A549 (cell line): Measurements from ENCODE around the gene PPM1M. TPM values are rescaled to one million over a fixed set of nuclear protein-coding genes. Genes with fewer than 3 reads are reported as not detected.

Source experiments
- ATAC-seq, 2 experiments: fragments of 200-7000 bp in 1 of 2; fragments of >200 bp in 1 of 2; cut with Nextera tagmentation in 1 of 2; cut with Tn5 transposase in 1 of 2; 3 replicates each; pipeline versions ENCODE4 v1.8.0 to v1.9.1; 2018 to 2020; ENCODE audit warnings: mild to moderate bottlenecking in 1 of 2, moderate library complexity in 1 of 2
- CTCF ChIA-PET: fragments of 300-600 bp; sonication (Branson Sonifier 250); formaldehyde crosslinking; extraction: SDS; loops from one replicate; lab custom pipeline; 2021; ENCODE audit warnings: antibody characterized with exemption, inconsistent platforms; lab: Yijun Ruan, JAX
- POLR2A ChIA-PET: fragments of 350-600 bp; formaldehyde crosslinking; extraction: SDS; loops from one replicate; lab custom pipeline; 2021; ENCODE audit warnings: antibody characterized with exemption, inconsistent platforms; lab: Yijun Ruan, JAX
- DNase-seq, 2 experiments: peaks; one replicate each; pipeline versions ENCODE4 v3.0.0 to v3.0.0-alpha.2; 2011 to 2016; ENCODE audit warnings: low read depth in 1 of 2, low spot score in 1 of 2
- FAIRE-seq: peaks from 2 replicates; lab custom pipeline; 2011; peaks lifted over from hg19 to GRCh38; lab: Jason Lieb, UNC
- H3K27ac ChIP-seq, 2 experiments: fragments of >200 bp; sonication (Bioruptor Twin); formaldehyde crosslinking; 3 replicates each; pipeline ENCODE4 v1.5.1; 2016 to 2017
- H3K4me1 ChIP-seq: fragments of >200 bp; sonication (Bioruptor Twin); formaldehyde crosslinking; 3 replicates; pipeline ENCODE4 v1.6.1; 2016
- H3K4me2 ChIP-seq: fragments of >200 bp; sonication (Bioruptor Twin); formaldehyde crosslinking; 3 replicates; pipeline ENCODE4 v1.6.1; 2016
- H3K4me3 ChIP-seq: fragments of >200 bp; sonication (Bioruptor Twin); formaldehyde crosslinking; 3 replicates; pipeline ENCODE4 v1.5.1; 2016
- H3K9me3 ChIP-seq: fragments of >200 bp; sonication (Bioruptor Twin); formaldehyde crosslinking; 3 replicates; pipeline ENCODE4 v1.6.1; 2016
- CEBPB ChIP-seq, 2 experiments: fragments of >200 bp in 1 of 2; sonication (Bioruptor Twin) in 1 of 2; formaldehyde crosslinking in 1 of 2; IDR thresholded peaks; 2 replicates each; pipeline ENCODE4 v1.6.1; 2012 to 2016
- CHD2 ChIP-seq: fragments of 150-350 bp; IDR thresholded peaks from 2 replicates; pipeline ENCODE4 v1.6.1; 2014; ENCODE audit warnings: low read length; ENCODE audit not compliant: partially characterized antibody
- CTCF ChIP-seq: fragments of >200 bp; sonication (Bioruptor Twin); formaldehyde crosslinking; IDR thresholded peaks from 3 replicates; pipeline ENCODE4 v1.5.1; 2016
- E2F6 ChIP-seq: IDR thresholded peaks from 2 replicates; pipeline ENCODE4 v1.6.1; 2012; ENCODE audit warnings: low read depth, borderline replicate concordance
- EHF ChIP-seq: fragments of 250-450 bp; sonication (Bioruptor Pico); IDR thresholded peaks from 2 replicates; pipeline ENCODE4 v1.5.0; 2020; ENCODE audit warnings: mild to moderate bottlenecking
- ELK1 ChIP-seq: fragments of 150-350 bp; IDR thresholded peaks from 2 replicates; pipeline ENCODE4 v1.6.1; 2014; ENCODE audit warnings: low read depth, mild to moderate bottlenecking, low read length
- EP300 ChIP-seq, 2 experiments: fragments of >200 bp; sonication (Bioruptor Twin); formaldehyde crosslinking; IDR thresholded peaks; 2 replicates in 1 of 2; 3 replicates in 1 of 2; pipeline ENCODE4 v1.6.1; 2016 to 2017
- ESRRA ChIP-seq: fragments of 150-350 bp; IDR thresholded peaks from 2 replicates; pipeline ENCODE4 v1.6.1; 2014; ENCODE audit warnings: mild to moderate bottlenecking, low read length, borderline replicate concordance
- FOSB ChIP-seq: fragments of 250-450 bp; sonication (Bioruptor Pico); IDR thresholded peaks from 2 replicates; pipeline ENCODE4 v1.5.0; 2020; ENCODE audit warnings: mild to moderate bottlenecking, moderate library complexity
- FOXS1 ChIP-seq: fragments of 250-450 bp; sonication (Bioruptor Pico); IDR thresholded peaks from 2 replicates; pipeline ENCODE4 v1.5.0; 2020; ENCODE audit warnings: mild to moderate bottlenecking, moderate library complexity
- GATA3 ChIP-seq: IDR thresholded peaks from 2 replicates; pipeline ENCODE4 v1.6.1; 2012; ENCODE audit warnings: borderline replicate concordance
- HOXB13 ChIP-seq: fragments of 250-450 bp; sonication (Bioruptor Pico); IDR thresholded peaks from 2 replicates; pipeline ENCODE4 v1.5.0; 2020; ENCODE audit warnings: low read depth, mild to moderate bottlenecking, moderate library complexity
- HOXB5 ChIP-seq: fragments of 250-450 bp; sonication (Bioruptor Pico); IDR thresholded peaks from 2 replicates; pipeline ENCODE4 v1.5.0; 2020; ENCODE audit warnings: mild to moderate bottlenecking, moderate library complexity
- JUN ChIP-seq, 2 experiments: fragments of >200 bp; sonication (Bioruptor Twin); formaldehyde crosslinking; IDR thresholded peaks; 2 replicates in 1 of 2; 3 replicates in 1 of 2; pipeline ENCODE4 v1.6.1; 2016 to 2017
- KDM1A ChIP-seq: fragments of 200-600 bp; sonication (generic); IDR thresholded peaks from 2 replicates; pipeline ENCODE4 v1.6.1; 2016; ENCODE audit warnings: low read depth, mild to moderate bottlenecking
- KDM5A ChIP-seq: fragments of 200-600 bp; sonication (generic); IDR thresholded peaks from 2 replicates; pipeline ENCODE4 v1.6.1; 2016; ENCODE audit warnings: antibody characterized with exemption, mild to moderate bottlenecking
- NR3C1 ChIP-seq: fragments of >200 bp; sonication (Bioruptor Twin); formaldehyde crosslinking; IDR thresholded peaks from 3 replicates; pipeline ENCODE4 v1.6.1; 2017
- PBX3 ChIP-seq: IDR thresholded peaks from 2 replicates; pipeline ENCODE4 v1.6.1; 2012
- PHF8 ChIP-seq: fragments of 200-600 bp; sonication (generic); IDR thresholded peaks from 2 replicates; pipeline ENCODE4 v1.6.1; 2016; ENCODE audit warnings: low read depth, mild to moderate bottlenecking, antibody characterized with exemption, moderate library complexity, borderline replicate concordance
- RAD21 ChIP-seq, 2 experiments: fragments of >200 bp in 1 of 2; sonication (Bioruptor Twin) in 1 of 2; formaldehyde crosslinking in 1 of 2; IDR thresholded peaks in 1 of 2; conservative IDR thresholded peaks in 1 of 2; 2 replicates in 1 of 2; 3 replicates in 1 of 2; pipeline ENCODE4 v1.6.1; 2012 to 2018; ENCODE audit warnings: inconsistent platforms in 1 of 2
- RCOR1 ChIP-seq: fragments of 150-350 bp; IDR thresholded peaks from 2 replicates; pipeline ENCODE4 v1.6.1; 2014; ENCODE audit warnings: antibody characterized with exemption, low read length, low read depth
- SMC3 ChIP-seq: fragments of >200 bp; sonication (Bioruptor Twin); formaldehyde crosslinking; IDR thresholded peaks from 3 replicates; pipeline ENCODE4 v1.6.1; 2018; ENCODE audit warnings: inconsistent platforms
- TFCP2L1 ChIP-seq: fragments of 250-450 bp; sonication (Bioruptor Pico); IDR thresholded peaks from 2 replicates; pipeline ENCODE4 v1.5.0; 2021; ENCODE audit warnings: mild to moderate bottlenecking
- TP53 ChIP-seq: fragments of 250-450 bp; sonication (Bioruptor Pico); IDR thresholded peaks from 2 replicates; pipeline ENCODE4 v1.5.0; 2021; ENCODE audit warnings: mild to moderate bottlenecking, moderate library complexity
- WGBS: methylation state at CpG from one replicate; pipeline ENCODE4 v1.1.6; 2017; ENCODE audit errors: missing lambda C conversion rate; 5-methylcytosine and 5-hydroxymethylcytosine counted together
- polyA plus RNA-seq, 4 experiments: library from polyadenylated mRNA; depleted of rRNA in 3 of 4; stranded (reverse); fragments of >200 nt; fragmentation: RNase III in 1 of 4; extraction: RNeasy Plus Mini Kit Qiagen cat#74134 plus additional on column Dnase treatment in 1 of 4; gene quantifications; 2 replicates in 3 of 4; 3 replicates in 1 of 4; pipeline ENCODE4 v1.2.3, GENCODE V29; 2011 to 2017
- TF ChIP-seq, protein P1 (sequence below): fragments of 250-450 bp; sonication (Bioruptor Pico); IDR thresholded peaks from 2 replicates; pipeline ENCODE4 v1.5.0; 2021; ENCODE audit warnings: mild to moderate bottlenecking, moderate library complexity, borderline replicate concordance

Gene PPM1M
- polyA plus RNA-seq, 2 of the 4 experiments (the other 2 are of a cell fraction), result 5.9 to 6.3 TPM

- TF ChIP-seq NR3C1 (no peak), KDM1A (no peak), EHF (CRISPR knock-in tag) (no peak), TFCP2L1 (CRISPR knock-in tag) (no peak), FOXS1 (no peak)
- TF ChIP-seq, all 56 proteins: peak for 0
Observed at GRCh38 chr3:52289747-52290595, 44.4 kb downstream of the PPM1M start (continued).

- ATAC-seq (no peak), FAIRE-seq (no peak), DNase-seq (no peak)
- Histone ChIP-seq H3K27ac (0 out of 6 replicates have a peak overlapping the region, but pooled peaks of 1 of the 2 experiments have one; percentile 53), H3K9me3 (no peaks in the 10 kb centered on the region), H3K4me1 (peaks cover 26% of the 10 kb centered on the region), H3K4me2 (no peak overlapping the region), H3K4me3 (no peak overlapping the region)
- 75% methylated on average over 20 of the region's 23 CpGs for WGBS
- no peak for TF ChIP-seq HOXB5
- CTCF ChIA-PET, result interaction anchor here (0.8 to 17.0 kb wide), 19 partner anchors 8 to 158 kb away, joined by 3 to 311 read pairs (median 5); partner anchors contain the start of gene WDR82
- POLR2A ChIA-PET, result no interaction called here
Observed at GRCh38 chr3:52290596-52291507, 45.3 kb downstream of the PPM1M start.

DNA sequence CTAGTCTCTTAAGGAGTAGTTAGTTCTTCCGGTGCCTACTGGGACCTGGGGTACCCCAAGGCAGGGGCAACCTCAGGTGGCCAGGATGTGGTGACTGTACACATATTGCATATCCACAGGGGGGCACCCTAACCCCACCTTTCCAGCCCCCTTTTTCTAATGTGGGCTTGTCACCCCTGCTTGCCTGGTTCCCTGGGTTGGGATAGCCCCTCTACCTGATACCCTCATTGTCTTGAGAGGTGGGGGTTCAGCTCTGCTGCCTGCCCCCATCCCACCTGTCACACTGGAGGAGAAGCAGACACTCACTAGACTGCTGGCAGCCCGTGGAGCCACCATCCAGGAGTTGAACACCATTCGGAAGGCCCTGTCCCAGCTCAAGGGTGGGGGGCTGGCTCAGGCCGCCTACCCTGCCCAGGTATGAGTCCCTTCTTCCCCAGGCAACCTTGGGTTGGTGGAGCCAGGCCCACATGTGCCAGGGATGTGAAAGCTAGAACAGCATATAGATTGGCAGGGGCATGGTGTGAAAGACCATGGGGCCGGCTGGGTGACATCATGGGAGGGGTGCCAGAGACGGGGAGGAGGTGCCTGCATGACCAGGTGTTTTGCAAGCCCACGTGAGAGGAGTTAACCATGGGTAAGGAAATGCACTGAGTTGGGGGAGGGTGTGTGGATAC is 46.1 kb downstream of the PPM1M start:
- Histone ChIP-seq H3K27ac (no peak overlapping the region), H3K4me3 (no peak overlapping the region), H3K4me2 (no peak overlapping the region), H3K4me1 (peaks cover 20% of the 10 kb centered on the region), H3K9me3 (no peaks in the 10 kb centered on the region)
- ChIA-PET POLR2A (no interaction called here), CTCF (interaction anchor here (0.7 to 17.0 kb wide), 27 partner anchors 9 to 157 kb away, joined by 3 to 311 read pairs (median 5); partner anchors contain the start of genes DNAH1, TLR9 and WDR82)
- ATAC-seq (peak in 1 of 2 experiments; percentile 39; a peak in 3 of 6 replicates), DNase-seq (no peak), FAIRE-seq (no peak)
- 63% methylated on average over 4 of the region's 7 CpGs for WGBS
- TF ChIP-seq NR3C1 (no peak), SMC3 (peak; percentile 75), FOSB (no peak), HOXB13 (CRISPR knock-in tag) (no peak), RAD21 (conservative IDR thresholded peaks at IDR 0.05 in 1 of 2, IDR thresholded peaks at IDR 0.05 in 1 of 2) (peak; percentile 79 to 82), EP300 (IDR thresholded peaks at IDR 0.05) (no peak), CTCF (peak; percentile 63), ESRRA (no peak), GATA3 (no peak), ELK1 (no peak), EHF (CRISPR knock-in tag) (no peak), JUN (IDR thresholded peaks at IDR 0.05) (no peak), TP53 (CRISPR knock-in tag) (no peak), PHF8 (no peak), PBX3 (no peak), KDM5A (no peak), FOXS1 (no peak), CHD2 (no peak), CEBPB (IDR thresholded peaks at IDR 0.05) (no peak), RCOR1 (no peak), E2F6 (no peak)
- TF ChIP-seq, protein P1, sequence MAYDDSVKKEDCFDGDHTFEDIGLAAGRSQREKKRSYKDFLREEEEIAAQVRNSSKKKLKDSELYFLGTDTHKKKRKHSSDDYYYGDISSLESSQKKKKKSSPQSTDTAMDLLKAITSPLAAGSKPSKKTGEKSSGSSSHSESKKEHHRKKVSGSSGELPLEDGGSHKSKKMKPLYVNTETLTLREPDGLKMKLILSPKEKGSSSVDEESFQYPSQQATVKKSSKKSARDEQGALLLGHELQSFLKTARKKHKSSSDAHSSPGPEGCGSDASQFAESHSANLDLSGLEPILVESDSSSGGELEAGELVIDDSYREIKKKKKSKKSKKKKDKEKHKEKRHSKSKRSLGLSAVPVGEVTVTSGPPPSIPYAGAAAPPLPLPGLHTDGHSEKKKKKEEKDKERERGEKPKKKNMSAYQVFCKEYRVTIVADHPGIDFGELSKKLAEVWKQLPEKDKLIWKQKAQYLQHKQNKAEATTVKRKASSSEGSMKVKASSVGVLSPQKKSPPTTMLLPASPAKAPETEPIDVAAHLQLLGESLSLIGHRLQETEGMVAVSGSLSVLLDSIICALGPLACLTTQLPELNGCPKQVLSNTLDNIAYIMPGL, result no peak
